MG63 (cell line): ENCODE data around the gene PPM1B. TPM values are rescaled to one million over a fixed set of nuclear protein-coding genes. Genes with fewer than 3 reads are reported as not detected.
"Not testable (repeated sequence)": the region's sequence is repeated elsewhere in the genome, so short reads cannot be mapped to it uniquely, and the experiment has no call there.

Experiments
- DNase-seq: peaks from one replicate; pipeline ENCODE4 v3.0.0-alpha.2; 2020
- H3K27me3 ChIP-seq: fragments of 250-450 bp; sonication (Bioruptor Pico); 2 replicates; pipeline ENCODE4 v1.5.1; 2020; ENCODE audit warnings: mild to moderate bottlenecking, moderate library complexity
- H3K36me3 ChIP-seq: fragments of 250-450 bp; sonication (Bioruptor Pico); 2 replicates; pipeline ENCODE4 v1.5.1; 2020; ENCODE audit warnings: mild to moderate bottlenecking, moderate library complexity
- H3K4me3 ChIP-seq: fragments of 250-450 bp; sonication (Bioruptor Pico); 2 replicates; pipeline ENCODE4 v1.5.1; 2020; ENCODE audit warnings: mild to moderate bottlenecking, moderate library complexity
- H3K9me3 ChIP-seq: fragments of 250-450 bp; sonication (Bioruptor Pico); 2 replicates; pipeline ENCODE4 v1.5.1; 2020; ENCODE audit warnings: mild to moderate bottlenecking, moderate library complexity
- total RNA-seq: library from RNA; depleted of rRNA; stranded (reverse); fragments of >200 nt; shearing (Covaris generic); gene quantifications from 2 replicates; pipeline ENCODE4 v1.2.3, GENCODE V29; 2014; ENCODE audit warnings: low replicate concordance

The PPM1B gene
- total RNA-seq, 1 experiment from 2014 or later = 16.6 TPM

DNA sequence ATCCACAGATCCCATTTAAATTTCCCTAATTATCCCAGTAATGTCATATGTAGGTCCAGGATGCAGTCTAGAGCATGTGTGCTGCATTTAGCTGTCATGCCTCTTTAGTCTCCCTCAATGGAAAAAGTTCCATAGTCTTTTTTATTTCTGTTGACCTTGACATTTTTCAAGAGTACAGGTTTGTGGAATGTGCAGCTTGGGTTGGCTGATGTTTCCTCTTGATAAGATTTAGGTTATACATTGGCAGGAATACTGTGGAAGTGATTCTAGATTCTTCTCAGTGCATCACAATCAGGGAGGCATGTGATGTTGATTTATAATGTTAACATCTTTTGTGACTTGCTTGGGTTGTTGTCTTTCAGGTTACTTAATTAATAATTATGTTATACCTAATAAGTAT is 42.5 kb downstream of the PPM1B start:
- Histone ChIP-seq H3K4me3 (no peak overlapping the region), H3K36me3 (peaks cover 14% of the 10 kb centered on the region), H3K27me3 (no peaks in the 10 kb centered on the region), H3K9me3 (peaks cover 6% of the 10 kb centered on the region)
- DNase-seq = no peak

DNA sequence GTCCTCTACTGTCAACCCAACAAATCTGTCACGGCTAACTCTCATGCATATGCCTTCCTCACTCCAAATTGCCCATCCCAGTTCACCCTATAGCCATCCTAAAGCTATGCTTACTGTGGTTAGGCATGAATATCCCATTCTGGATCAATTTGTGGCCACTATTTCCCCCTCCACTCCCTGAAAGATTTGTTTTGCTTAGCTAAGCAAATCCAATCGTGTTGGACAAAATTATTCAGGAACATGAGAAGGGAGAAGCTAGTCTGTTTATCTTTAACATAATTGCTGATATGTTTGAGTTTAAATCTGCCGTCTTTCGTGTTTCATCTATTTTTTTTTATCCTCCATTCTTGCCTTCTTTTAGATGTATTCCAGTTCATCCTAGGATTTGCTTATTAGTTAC is 43.6 kb downstream of the PPM1B start:
- DNase-seq = no peak
- peaks cover 14% of the 10 kb centered on the region for H3K36me3 ChIP-seq
- peaks cover 6% of the 10 kb centered on the region for H3K9me3 ChIP-seq
- no peak overlapping the region for H3K4me3 ChIP-seq
- no peaks in the 10 kb centered on the region for H3K27me3 ChIP-seq

DNA sequence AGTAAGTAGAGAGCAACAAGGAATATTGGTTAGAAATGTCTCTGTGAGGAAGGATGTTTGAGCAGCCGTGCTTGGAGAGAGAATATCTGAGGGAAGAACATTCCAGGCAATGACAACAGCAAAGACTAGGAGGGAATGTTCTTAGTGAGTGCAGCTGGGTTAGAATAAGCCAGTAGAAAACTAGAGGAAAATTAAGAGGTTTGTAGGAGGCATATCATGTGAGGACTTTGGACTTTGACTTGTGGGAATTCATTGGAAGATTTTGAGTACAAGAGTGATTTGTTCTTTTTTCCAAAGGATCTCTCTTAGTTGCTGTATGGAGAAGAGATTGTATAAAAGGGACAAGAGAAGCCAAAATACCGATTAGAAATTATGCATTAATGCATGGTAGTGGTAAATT is 47.2 kb downstream of the PPM1B start:
- H3K4me3 ChIP-seq = no peak overlapping the region
- no peaks in the 10 kb centered on the region for H3K27me3 ChIP-seq
- peaks cover 7% of the 10 kb centered on the region for H3K36me3 ChIP-seq
- no peak for DNase-seq
- H3K9me3 ChIP-seq = 0 out of 2 replicates have a peak, but pooled peaks cover under 1% of the 10 kb centered on the region

DNA sequence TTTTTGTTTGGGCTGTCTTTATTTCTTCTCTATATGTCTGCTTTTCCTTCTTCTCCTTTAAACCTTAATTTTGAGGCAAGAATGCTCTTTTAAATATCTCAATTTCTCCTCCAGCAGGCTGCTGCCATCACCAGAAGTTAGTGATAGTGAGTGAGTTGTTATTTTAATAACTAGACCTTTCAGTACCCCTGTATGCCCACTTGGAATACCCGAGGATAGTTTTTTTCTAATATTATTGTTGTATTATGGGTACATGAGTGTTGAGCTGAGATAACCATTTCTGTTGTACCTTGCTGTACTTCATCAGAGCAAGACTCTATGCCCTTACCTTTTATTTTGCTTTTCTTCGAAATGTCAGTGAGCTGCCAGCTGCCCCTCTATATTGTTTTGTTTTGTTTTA is 50.1 kb downstream of the PPM1B start:
- DNase-seq = no peak
- Histone ChIP-seq H3K36me3 (0 out of 2 replicates have a peak, but pooled peaks cover 3% of the 10 kb centered on the region), H3K27me3 (no peaks in the 10 kb centered on the region), H3K4me3 (no peak overlapping the region), H3K9me3 (no peaks in the 10 kb centered on the region)

DNA sequence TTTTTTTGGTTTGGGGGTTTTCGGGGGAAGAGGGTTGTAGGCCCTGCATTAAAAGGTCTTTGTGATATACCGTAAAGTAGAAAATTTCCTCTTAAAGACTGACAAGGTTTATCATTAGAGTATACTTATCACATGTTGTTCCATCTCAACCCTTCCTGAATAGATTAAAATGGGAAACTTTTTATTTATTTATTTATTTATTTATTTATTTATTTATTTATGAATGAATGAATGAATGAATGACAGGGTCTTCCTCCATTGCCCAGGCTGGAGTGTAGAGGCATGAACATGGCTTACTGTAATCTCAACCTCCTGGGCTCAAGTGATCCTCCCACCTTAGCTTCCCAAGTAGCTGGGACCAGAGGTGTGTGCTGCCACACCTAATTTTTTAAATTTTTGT is 58.1 kb downstream of the PPM1B start:
- Histone ChIP-seq H3K9me3 (no peaks in the 10 kb centered on the region), H3K36me3 (no peaks in the 10 kb centered on the region), H3K4me3 (no peak overlapping the region), H3K27me3 (no peaks in the 10 kb centered on the region)
- no peak for DNase-seq

DNA sequence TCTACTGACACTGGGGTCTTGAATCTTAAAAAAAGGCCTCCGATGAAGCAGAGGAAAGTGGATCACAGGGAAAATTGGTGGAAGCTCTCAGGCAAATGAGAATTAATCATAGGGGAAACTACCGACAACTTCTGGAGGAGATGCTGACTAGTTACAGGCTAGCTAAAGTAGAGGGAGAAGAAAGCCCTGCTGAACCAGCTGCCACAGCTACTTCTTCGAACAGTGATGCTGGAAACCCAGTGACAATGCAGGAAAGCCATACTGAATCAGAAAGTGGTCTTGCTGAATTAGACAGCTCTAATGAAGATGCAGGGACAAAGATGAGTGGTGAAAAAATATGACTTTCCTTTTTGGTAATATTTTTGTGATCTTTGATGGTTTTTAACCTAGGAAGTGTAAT is 61.7 kb downstream of the PPM1B start:
- no peak for DNase-seq
- H3K27me3 ChIP-seq = no peaks in the 10 kb centered on the region
- H3K4me3 ChIP-seq = no peak overlapping the region
- H3K36me3 ChIP-seq = no peaks in the 10 kb centered on the region
- no peaks in the 10 kb centered on the region for H3K9me3 ChIP-seq

DNA sequence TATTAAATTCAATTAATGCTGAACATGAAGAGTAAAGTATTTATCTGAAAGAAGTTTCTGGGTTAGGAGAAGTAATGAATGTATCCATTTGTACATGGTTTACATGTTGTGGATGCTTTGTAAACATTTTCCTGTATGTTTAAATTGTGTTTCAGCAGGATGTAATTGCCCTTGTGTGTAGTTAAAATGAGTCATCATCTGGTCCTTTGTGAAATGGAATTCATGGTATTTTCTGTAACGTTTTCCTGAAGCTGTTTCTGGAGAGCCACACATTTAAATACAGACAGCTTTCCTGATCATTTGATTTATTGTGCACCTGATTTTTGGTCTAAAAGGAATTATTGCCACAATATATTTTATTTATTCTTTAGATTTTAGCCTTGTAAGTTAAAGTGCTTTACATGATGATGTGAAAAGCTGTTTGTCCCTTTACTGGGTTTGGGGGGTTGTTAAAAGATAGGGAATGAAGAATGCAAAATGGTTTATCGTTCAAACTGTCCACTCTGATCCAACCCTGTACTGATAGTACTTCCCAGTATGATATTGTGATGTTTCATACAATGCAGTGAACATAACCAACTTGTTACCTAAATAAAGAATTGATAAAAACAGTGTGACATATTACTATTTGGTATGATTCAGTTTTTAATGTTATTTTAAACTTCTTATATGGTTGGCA is 64.9 kb downstream of the PPM1B start:
- Histone ChIP-seq H3K9me3 (no peaks in the 10 kb centered on the region), H3K36me3 (no peaks in the 10 kb centered on the region), H3K27me3 (no peaks in the 10 kb centered on the region), H3K4me3 (no peak overlapping the region)
- no peak for DNase-seq

DNA sequence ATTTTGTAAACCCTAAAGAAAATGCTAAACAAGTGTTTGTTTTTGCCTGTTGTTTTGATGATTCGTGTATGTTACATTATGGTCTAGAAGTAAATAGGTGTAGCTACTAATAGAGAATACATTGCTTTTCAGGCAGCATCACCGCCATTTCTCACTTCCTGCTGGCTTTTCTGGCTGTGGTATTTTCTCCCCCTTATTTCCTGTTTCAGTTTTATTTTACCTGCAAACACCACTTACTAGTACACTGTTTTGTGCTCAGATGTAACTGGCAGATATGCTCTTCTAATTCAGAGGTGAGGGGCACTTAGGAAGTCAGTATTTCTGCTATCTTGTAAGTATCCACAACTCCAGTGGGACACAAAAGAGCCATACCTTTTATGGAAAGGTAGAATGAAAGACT is 68.5 kb downstream of the PPM1B start:
- Histone ChIP-seq H3K27me3 (no peaks in the 10 kb centered on the region), H3K36me3 (no peaks in the 10 kb centered on the region), H3K4me3 (no peak overlapping the region), H3K9me3 (no peaks in the 10 kb centered on the region)
- no peak for DNase-seq

DNA sequence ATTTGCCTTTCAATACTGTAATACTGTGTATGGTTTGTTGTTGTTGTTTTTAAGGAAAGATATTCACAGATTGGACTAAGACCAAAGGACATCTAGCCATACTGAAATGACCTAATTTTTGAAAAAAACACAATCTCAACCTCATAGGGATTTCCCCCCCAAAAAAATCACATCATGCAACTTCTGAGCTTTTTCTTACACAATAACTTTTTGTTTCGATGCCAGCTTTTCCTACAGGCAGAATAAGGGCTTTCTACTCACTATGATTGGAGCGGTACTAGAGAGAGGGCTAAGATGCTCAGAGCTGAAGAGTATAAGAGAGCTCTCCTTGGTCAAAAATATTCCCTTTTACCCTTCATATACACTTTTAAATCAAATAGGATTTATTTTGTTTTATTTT is 74.2 kb downstream of the PPM1B start:
- H3K36me3 ChIP-seq = no peaks in the 10 kb centered on the region
- H3K9me3 ChIP-seq = no peaks in the 10 kb centered on the region
- H3K4me3 ChIP-seq = no peak overlapping the region
- DNase-seq = no peak
- H3K27me3 ChIP-seq = no peaks in the 10 kb centered on the region

DNA sequence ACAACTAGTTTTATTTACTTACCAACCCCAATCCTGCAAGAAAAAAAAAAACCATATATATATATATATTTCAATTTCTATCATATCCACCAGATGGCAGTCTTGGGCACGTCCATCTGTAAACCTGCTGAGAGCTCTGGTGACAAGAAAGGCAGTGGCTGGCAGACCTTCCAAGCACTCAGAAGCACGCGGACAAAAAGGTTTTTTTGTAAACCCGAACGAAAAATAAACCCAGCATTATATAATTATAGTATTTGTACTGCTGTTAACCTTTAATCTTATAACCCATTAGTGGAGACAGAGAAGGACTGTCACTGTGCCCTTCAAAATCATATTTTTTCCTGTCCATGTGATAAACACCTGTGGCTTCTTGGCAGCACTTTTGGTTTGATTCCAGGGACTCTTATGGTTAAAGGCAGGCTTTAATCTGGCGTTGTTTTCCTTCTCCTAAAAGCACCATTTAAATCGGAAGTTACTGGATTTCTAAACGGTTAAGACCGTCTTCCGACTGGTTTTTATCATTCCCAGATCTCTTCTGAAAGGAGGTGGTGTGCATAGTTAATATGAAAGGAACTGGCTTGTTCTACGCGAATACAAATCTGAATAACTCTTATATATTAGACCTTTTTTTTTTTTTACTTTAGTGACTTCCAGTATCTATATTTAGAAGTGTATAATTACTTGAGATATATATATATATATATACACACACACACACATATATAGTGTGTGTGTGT is 75.6 kb downstream of the PPM1B start:
- DNase-seq = peak; percentile 49
- peak overlapping the region; percentile 30 for H3K4me3 ChIP-seq
- H3K27me3 ChIP-seq = no peaks in the 10 kb centered on the region
- H3K36me3 ChIP-seq = no peaks in the 10 kb centered on the region
- no peaks in the 10 kb centered on the region for H3K9me3 ChIP-seq

DNA sequence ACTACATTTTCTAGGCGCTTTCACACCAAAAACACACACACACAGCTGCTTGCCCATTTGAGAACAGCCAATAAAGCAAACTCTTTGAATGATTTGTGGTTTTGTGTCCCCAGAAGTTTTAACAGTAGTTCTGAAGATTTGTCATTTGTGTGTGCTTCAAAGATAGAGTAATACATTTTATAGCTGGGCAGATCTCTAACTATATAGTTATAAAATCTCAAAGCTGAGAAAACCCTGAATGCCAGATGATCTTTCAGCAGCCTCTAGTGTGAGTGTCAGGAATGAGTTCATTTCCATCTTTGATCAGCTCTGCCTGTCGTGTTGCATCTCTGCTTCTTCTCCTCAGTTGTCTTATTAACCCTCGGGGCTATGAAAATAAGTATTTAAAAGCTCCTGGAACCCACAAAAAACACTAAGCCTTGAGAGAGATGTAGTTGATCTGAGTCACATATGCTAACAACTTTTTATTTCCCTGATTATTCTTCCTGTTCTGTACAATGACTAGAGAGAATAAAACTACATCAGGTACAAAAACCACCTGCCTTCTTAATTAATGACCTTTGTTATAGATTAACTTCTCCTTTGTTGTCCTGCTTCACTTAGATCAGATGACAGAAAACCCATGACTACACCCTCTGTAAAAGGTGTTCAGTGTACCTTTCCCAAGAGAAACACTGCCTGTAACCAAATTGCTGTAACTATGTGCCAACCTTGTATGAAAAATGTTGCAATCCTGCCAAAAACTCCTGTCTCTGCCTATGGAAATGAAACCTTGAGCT is 76.6 kb downstream of the PPM1B start:
- no peaks in the 10 kb centered on the region for H3K27me3 ChIP-seq
- DNase-seq = no peak
- no peak overlapping the region for H3K4me3 ChIP-seq
- H3K9me3 ChIP-seq = no peaks in the 10 kb centered on the region
- H3K36me3 ChIP-seq = no peaks in the 10 kb centered on the region

DNA sequence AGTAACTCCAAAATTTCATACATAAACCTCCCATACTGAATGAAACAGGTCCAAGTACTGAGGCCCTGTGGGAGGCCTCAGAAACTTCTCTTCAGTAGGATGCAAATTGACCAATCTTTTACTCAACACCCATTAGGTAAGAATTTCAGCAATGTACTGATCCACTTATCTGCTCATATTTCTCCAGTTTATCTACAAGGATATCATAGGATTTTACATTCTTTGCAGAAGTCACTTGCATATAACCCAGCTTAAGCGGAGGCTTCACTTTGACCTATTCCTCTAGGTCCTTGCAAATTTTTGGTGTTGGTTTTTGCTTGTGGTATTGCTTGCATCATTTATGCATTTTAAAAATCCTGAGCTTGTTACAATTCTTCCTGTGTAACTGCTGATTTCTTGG is 77.8 kb downstream of the PPM1B start:
- DNase-seq = no peak
- H3K36me3 ChIP-seq = no peaks in the 10 kb centered on the region
- no peaks in the 10 kb centered on the region for H3K9me3 ChIP-seq

DNA sequence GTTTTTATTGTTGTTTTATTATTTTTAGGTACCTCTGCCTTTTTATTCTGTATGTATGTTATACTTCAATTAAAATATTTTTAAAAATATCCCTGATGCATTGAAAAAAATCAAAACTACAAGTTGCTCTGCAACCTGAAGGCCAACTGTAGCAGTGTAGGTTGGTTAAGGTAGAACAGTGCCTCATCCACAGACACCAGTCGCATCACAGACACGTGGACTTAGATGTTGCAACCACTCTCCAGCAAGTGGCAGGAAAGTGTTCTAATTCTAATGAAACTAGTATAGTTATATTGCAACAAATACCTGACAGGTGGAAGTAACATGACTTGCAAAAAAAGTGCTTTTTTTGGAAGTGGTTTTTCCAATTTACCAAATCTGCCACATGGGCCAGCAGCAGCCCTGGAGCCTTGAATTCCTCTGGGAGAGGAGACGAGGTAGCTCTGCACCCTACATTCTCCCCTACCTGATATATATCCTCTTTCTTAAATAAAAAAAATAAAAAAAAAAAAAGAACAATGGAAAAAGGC is 78.2 kb downstream of the PPM1B start:
- no peak overlapping the region for H3K4me3 ChIP-seq
- H3K36me3 ChIP-seq = no peaks in the 10 kb centered on the region
- H3K27me3 ChIP-seq = no peaks in the 10 kb centered on the region

More for the DNA sequence above, 77.8 kb downstream of the PPM1B start:
- H3K4me3 ChIP-seq = no peak overlapping the region
- no peaks in the 10 kb centered on the region for H3K27me3 ChIP-seq

DNA sequence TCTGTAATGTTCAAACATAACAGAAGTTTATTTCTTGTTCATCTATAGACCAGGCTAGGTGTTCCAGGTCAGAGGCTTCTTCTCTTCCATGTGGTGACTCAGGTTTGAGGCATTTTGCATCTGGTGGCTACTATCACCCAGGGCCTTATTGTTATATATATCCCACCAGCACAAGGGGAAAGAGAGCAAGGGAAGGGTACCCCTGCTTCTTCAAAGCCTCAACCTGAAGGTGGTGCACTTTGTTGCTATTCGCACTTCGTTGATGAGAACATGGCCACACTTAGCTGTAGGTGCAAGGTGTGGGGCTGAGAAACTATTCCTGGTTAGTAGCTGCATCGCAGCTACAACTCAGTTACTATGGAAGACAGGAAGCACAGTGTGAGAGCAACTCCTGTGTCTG is 79.2 kb downstream of the PPM1B start:
- Histone ChIP-seq H3K27me3 (no peaks in the 10 kb centered on the region), H3K9me3 (no peaks in the 10 kb centered on the region), H3K36me3 (no peaks in the 10 kb centered on the region), H3K4me3 (no peak overlapping the region)
- no peak for DNase-seq

More for the DNA sequence above, 78.2 kb downstream of the PPM1B start:
- no peaks in the 10 kb centered on the region for H3K9me3 ChIP-seq
- DNase-seq = no peak

DNA sequence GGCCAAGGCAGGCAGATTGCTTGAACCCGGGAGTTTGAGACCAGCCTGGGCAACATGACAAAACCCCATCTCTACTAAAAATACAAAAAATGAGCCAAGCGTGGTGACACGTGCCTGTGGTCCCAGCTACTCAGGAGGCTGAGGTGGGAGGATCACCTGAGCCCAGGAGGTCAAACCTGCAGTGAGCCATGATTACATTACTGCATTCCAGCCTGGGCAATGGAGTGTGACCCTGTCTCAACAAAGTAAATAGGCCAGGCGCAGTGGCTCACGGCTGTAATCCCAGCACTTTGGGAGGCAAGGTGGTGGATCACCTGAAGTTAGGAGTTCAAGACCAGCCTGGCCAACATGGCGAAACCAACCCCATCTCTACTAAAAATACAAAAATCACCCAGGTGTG is 80.6 kb downstream of the PPM1B start:
- not testable (repeated sequence) for H3K27me3 ChIP-seq, H3K9me3 ChIP-seq, H3K4me3 ChIP-seq, H3K36me3 ChIP-seq, DNase-seq

DNA sequence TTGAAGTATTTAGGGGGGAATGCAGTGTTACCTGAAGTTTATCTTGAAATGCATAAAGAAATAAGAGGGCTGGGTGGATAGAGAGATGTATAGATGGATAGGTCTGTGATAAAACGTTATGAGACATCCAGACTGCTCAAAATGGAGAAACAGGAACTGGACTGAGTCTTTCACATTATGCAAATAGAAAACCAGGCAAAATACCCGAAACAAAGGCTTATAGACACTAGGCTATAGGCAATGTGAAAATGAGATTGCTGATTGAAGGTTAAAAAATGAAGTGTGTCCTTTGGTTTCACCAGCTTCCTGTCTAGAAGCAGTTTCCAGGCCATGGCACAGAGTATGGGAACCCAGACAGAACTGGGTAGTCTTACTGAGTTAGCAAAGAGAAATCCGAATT is 81.7 kb downstream of the PPM1B start:
- H3K36me3 ChIP-seq = no peaks in the 10 kb centered on the region
- H3K4me3 ChIP-seq = no peak overlapping the region
- H3K27me3 ChIP-seq = no peaks in the 10 kb centered on the region
- H3K9me3 ChIP-seq = no peaks in the 10 kb centered on the region
- no peak for DNase-seq

DNA sequence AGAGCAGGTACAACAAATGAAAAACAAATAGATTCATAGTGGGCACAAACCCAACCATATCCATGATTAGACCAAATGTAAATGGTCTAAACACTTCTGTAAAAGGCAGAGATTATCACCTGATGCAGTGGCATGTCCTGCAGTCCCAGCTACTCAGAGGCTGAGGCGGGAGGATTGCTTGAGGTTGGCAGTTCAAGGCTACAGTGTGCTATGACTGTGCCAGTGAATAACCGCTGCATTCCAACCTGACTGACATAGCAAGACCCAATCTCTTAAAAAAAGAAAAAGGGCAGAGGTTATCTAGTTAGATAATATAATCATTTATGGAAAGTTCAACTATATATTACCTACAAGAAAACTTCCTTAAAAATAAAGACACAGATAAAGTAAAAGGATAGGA is 85.3 kb downstream of the PPM1B start:
- H3K4me3 ChIP-seq = no peak overlapping the region
- no peaks in the 10 kb centered on the region for H3K36me3 ChIP-seq
- H3K9me3 ChIP-seq = no peaks in the 10 kb centered on the region
- H3K27me3 ChIP-seq = no peaks in the 10 kb centered on the region
- DNase-seq = no peak
